Spleen (tissue), 7 donors: ENCODE data around the gene VPS50.

Experiments
- CTCF ChIP-seq, 11 experiments: fragments of 200-600 bp in 7 of 11; fragments of 450-650 bp in 4 of 11; sonication (generic) in 4 of 11; IDR thresholded peaks in 8 of 11; conservative IDR thresholded peaks in 3 of 11; 1 replicate in 7 of 11; 2 replicates in 4 of 11; pipeline versions ENCODE4 v1.4.0 to v1.8.0; 2016 to 2021; ENCODE audit warnings: antibody characterized with exemption in 11 of 11, inconsistent platforms in 4 of 11, mild to moderate bottlenecking in 1 of 11
- POLR2A ChIP-seq, 3 donors: fragments of 450-650 bp; IDR thresholded peaks; one replicate each; pipeline ENCODE4 v1.5.1; 2017; ENCODE audit warnings: antibody characterized with exemption in 3 of 3, mild to moderate bottlenecking in 1 of 3
- POLR2AphosphoS5 ChIP-seq, 3 donors: sonication (generic); formaldehyde crosslinking; IDR thresholded peaks; one replicate each; pipeline ENCODE4 v1.5.1; 2017; ENCODE audit warnings: antibody characterized with exemption in 3 of 3
- donor health status: DM: no; HTN: no; CAD: no; lungs with moderate emphysema.
- donor health status: DM: no; HTN: no; CAD: no.
- donor health status: DM: no; HTN: no; CAD: no.

GRCh38 chr7:93307943-93308342 lies 75.8 kb downstream of the VPS50 start:
- no peak for TF ChIP-seq CTCF (IDR thresholded peaks at IDR 0.05 in 8 of 11, conservative IDR thresholded peaks at IDR 0.05 in 3 of 11)
- no peak for TF ChIP-seq POLR2AphosphoS5 (IDR thresholded peaks at IDR 0.05)
- no peak for TF ChIP-seq POLR2A (IDR thresholded peaks at IDR 0.05)
